ENCODE data around the gene SYN1. TPM values are rescaled to one million over a fixed set of nuclear protein-coding genes. Genes with fewer than 3 reads are reported as not detected.

The SYN1 gene
- total and polyA plus RNA-seq, 12 donors: 7.0 to 16.3 (median 12.9) TPM

GRCh38 chrX:47573341-47574075 lies 46.1 kb downstream of the SYN1 start:
- Histone ChIP-seq H3K36me3 (peaks cover 0 to 37% (median 3%) of the 10 kb centered on the region in 9 donors), H3K4me1 (peaks cover 0 to 18% (median 5%) of the 10 kb centered on the region in 9 donors), H3K4me3 (peak overlapping the region in 9 of 10 donors; percentile 35 to 52 (median 47)), H3K27ac (peak overlapping the region; percentile 52 to 87 (median 80)), H3K27me3 (peaks cover 0 to 22% (median 0%) of the 10 kb centered on the region in 7 donors), H3K9me3 (no peaks in the 10 kb centered on the region)
- DNase-seq (peak; percentile 55 to 58), ATAC-seq (peak; percentile 20 to 80 (median 66))
- 6 to 9% methylated on average over 16 to 20 of the region's 20 CpGs for WGBS, 2 donors
- TF ChIP-seq CTCF (IDR thresholded peaks at IDR 0.05): no peak
- intact Hi-C loops (cut with DNase I): loop anchor here in 1 of 10 donors (10.0 kb wide), 1 partner anchor 71 kb away; no protein-coding TSS in a partner anchor

GRCh38 chrX:47572773-47573340 lies 46.8 kb downstream of the SYN1 start:
- intact Hi-C loops (cut with DNase I): loop anchor here in 1 of 10 donors (10.0 kb wide), 1 partner anchor 72 kb away; no protein-coding TSS in a partner anchor

GRCh38 chrX:47571896-47572295 lies 47.8 kb downstream of the SYN1 start:
- no peak for ATAC-seq
- no peak for DNase-seq
- intact Hi-C loops (cut with DNase I): loop anchor here in 1 of 10 donors (10.0 kb wide), 1 partner anchor 73 kb away; no protein-coding TSS in a partner anchor
- Histone ChIP-seq H3K4me1 (peaks cover 0 to 16% (median 4%) of the 10 kb centered on the region in 9 donors), H3K9me3 (no peaks in the 10 kb centered on the region), H3K27me3 (peaks cover 0 to 22% (median 0%) of the 10 kb centered on the region in 7 donors), H3K4me3 (no peak overlapping the region), H3K36me3 (peaks cover 0 to 53% (median 9%) of the 10 kb centered on the region in 9 donors), H3K27ac (no peak overlapping the region)
- TF ChIP-seq CTCF (IDR thresholded peaks at IDR 0.05): no peak
- WGBS, 2 donors: 94% methylated on average over 13 of the region's 13 CpGs

More at GRCh38 chrX:47572773-47573340, 46.8 kb downstream of the SYN1 start:
- peaks cover 0 to 43% (median 9%) of the 10 kb centered on the region in 9 donors for H3K36me3 ChIP-seq
- peak overlapping the region in 9 of 10 donors; percentile 8 to 87 (median 67) for H3K27ac ChIP-seq
- WGBS, 2 donors: 65 to 67% methylated on average over 8 to 9 of the region's 9 CpGs
- peaks cover 0 to 16% (median 5%) of the 10 kb centered on the region in 9 donors for H3K4me1 ChIP-seq
- no peak overlapping the region for H3K4me3 ChIP-seq
- no peaks in the 10 kb centered on the region for H3K9me3 ChIP-seq
- DNase-seq (no peak), ATAC-seq (peak in 2 of 8 donors; percentile 3 to 13)
- peaks cover 0 to 22% (median 0%) of the 10 kb centered on the region in 7 donors for H3K27me3 ChIP-seq
- no peak for TF ChIP-seq CTCF (IDR thresholded peaks at IDR 0.05)

- no peak overlapping the region for H3K4me3 ChIP-seq
- no peak for ATAC-seq
- no peak for DNase-seq
- H3K36me3 ChIP-seq: peaks cover 0 to 59% (median 9%) of the 10 kb centered on the region in 9 donors
- no peaks in the 10 kb centered on the region for H3K9me3 ChIP-seq
- peaks cover 0 to 16% (median 4%) of the 10 kb centered on the region in 9 donors for H3K4me1 ChIP-seq
- intact Hi-C loops (cut with DNase I): loop anchor here in 1 of 10 donors (10.0 kb wide), 1 partner anchor 74 kb away; no protein-coding TSS in a partner anchor
- no peak overlapping the region for H3K27ac ChIP-seq
- peaks cover 0 to 22% (median 0%) of the 10 kb centered on the region in 7 donors for H3K27me3 ChIP-seq
- WGBS, 2 donors: 89 to 97% methylated on average over 3 to 11 of the region's 11 CpGs
- no peak for TF ChIP-seq CTCF (IDR thresholded peaks at IDR 0.05)
Measured at GRCh38 chrX:47571215-47571614, 48.4 kb downstream of the SYN1 start.
